Stimulated activated CD4-positive, alpha-beta T cell treated with anti-CD3 and anti-CD28 coated beads, Interleukin-2, amount 100 ng/mL, for 48 hours (primary cell): ENCODE data around the gene ENAH.

Experiments used
- DNase-seq, 2 donors: peaks; one replicate each; pipeline ENCODE4 v3.0.0-alpha.2; 2020

ENAH gene

DNA sequence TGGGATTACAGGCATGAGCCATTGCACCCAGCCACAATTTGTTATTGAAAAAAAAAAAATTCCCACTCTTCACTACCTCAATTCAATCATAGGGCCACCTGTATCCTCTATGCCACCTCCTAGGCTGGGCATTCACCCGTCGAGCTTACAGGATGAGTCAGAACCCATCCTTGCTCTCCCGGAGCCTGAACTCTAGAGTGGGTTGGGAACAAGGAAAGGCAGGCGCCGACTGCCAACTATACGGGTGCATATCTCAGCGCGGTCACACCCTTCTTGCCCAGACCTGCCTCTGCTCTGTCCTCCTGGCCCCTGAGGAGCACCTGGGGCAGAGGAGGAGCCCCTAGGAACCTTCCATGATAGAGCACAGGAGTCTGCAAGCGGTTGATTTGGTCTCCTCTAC, 203.7 kb downstream of the ENAH start:
- DNase-seq, result no peak

DNA sequence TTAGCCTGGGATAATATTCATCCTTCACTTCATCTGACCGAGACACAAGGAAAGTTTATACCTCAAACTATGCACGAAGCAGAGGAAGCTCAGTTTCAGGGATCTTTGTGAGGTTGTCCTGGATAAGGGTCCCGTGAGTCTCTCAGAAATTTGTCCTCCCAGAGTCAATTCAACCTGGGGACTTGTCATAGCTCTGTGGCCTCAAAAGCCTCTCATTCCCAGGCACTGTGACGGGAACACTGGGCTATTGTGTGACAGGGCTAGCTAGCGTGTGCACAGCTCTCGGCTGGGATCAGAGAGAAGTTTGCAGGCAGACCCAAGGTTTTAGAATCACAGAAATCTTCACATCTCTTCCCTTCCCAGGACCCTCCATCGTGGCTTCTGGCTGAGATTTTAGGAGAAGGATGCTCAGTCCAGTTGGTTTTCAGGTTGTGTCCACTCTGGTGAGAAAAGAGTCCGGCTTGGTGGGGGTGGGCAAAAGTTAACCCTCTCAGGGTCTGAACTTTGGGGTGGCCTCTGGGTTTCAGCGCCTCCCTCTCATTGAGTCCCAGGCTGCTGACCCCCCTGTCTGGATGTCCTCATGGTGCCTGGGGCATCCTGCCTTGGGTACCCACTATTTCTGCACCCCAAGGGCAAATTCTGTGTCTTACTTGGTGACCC, 204.6 kb downstream of the ENAH start:
- no peak for DNase-seq

DNA sequence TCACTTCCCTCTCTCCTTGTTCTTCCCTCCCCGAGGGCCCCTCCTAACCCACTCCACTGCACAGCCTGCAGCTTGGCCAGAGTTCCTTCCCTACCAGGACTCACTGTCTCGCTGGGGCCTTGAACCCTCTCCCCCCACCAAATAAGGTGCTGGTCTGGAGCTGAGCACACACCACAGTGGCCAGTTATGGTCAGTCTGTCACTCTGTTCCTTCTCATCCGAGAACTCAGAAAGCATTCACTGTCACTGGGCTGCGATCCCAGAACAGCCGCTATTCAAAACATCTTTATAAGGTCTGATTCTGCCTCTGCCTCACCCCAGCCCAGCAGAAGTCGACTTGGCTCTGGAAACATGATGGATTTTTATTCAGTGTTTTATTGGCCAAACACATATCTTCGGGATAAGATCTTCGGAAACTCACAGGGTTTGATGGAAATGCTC, 205.3 kb downstream of the ENAH start:
- DNase-seq, result no peak

GRCh38 chr1:225446981-225447615, 205.8 kb downstream of the ENAH start:
- DNase-seq, result no peak

DNA sequence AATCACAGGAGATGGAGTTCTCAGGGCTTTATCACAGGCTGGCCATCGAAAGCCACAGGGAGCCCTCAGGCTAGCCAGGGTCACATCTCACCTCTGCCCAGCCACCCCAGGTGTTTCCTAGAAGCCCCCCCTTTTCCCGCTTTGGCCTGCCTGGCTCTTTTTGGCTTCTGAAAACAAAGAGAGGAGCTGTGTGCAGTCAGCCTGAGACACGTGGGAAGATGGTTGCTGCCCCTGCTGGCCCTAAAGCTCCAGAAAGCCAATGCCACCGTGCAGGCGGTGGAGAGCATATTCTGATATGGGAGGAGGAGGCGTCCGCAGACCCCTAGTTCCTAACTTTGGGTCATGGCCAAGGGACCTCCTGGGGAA, 206.3 kb downstream of the ENAH start:
- DNase-seq, result no peak

DNA sequence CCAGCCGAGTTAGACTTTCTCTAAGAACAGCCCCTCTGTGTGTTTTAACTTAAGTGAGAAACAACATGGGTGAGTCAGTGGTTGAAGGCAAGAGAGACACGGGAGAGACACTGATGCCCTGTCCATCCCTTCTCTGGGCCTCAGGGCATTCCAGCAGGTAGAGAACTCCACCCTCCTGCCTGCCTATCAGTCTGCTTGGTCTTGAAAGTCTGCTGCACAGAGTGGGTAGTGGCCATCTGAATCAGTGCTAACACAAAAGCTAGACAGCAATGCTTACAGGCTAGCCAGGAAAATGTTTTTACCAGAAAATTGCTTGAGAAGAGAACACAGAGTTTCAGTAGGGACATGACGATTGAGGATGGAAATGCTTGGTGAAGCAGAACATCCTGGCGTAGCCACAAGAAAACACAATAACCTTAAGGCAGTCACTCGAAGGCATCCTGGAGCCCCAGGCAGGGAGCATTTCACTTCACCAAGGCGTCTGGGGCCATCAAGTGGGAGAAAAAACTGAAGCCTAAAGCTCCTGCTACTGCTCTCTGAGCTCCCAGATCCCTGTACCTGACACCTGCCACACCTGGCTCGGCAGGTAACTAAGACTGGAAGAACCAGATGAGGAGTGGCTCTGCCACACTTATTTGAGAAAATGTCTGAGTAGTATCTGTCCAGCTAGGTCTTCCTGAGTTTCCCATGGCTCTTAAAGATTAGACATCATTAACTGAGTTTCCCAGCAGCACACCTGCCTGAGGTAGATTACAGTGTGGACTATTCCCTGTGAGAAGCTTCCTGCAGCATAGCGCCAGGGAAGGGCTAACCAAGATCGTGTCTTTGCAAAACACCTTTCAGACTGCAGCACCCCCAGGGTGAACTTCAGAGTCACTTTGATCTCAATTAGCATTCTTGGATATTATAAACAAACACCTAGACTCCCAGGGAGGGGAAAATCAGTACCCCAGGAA, 207.0 kb downstream of the ENAH start:
- no peak for DNase-seq

DNA sequence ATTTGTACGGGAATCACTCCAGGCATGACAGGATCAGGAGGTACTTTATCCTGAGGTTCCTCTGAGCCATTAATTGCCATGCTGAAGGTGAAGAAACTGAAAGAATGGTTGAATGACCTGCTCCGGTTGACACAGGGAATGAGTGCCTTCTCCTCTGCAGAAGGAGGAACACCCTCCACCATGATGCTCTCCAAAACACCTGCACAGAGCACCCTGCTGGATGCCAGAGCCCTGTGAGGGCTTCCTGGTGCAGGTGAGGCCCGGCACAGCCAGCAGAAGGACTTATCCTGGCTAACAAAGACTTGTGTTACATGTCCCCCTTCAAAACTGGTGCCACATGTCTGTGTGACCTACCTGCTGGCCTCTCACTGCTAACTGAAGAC, 210.8 kb downstream of the ENAH start:
- DNase-seq, result no peak

GRCh38 chr1:225441314-225442122, 211.4 kb downstream of the ENAH start:
- no peak for DNase-seq

DNA sequence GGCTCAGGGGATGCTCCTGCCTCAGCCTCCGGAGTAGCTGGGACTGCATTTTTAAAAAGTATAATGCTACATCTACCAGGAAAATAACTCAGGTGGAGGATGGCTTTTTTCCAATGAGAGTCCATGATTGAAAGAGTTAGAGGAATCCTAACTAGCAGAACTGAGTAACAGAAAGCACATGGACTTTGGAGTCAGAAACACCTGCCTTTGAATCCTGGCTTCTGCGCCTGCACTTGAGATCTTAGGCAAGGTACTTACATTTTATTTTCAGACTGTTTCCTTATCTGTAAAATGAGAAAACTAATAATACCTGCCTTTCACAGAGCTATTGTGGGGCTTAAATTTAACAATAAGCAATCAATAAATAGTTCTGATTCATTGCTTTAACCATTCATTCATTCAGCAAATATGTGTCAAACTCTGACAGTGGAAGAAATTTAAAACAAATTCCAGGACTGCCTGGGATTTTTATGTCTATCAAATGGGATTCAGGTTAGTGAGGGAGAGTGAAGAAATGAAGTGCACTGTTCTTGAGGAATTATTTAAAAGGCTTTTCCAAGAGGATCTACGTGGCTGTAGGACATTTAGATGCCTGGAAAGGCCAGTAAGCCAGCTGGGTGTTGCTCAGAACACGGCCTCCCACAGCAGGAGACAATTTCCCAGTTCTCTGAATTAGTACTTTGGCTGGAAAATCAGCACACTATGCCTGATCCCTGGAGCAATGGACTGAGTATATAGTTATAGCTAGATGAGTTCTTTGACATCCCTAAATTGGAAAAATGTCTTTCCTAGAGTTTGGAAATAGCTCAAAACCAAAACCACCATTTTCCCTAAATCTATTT, 212.3 kb downstream of the ENAH start:
- DNase-seq, result no peak

- no peak for DNase-seq
Measured at GRCh38 chr1:225437710-225438437, 215.0 kb downstream of the ENAH start.
